GM12873 (cell line): ENCODE measurements around the gene PNPLA1.
A peak's percentile ranks its signal among the peaks of the same experiment; 100 is the strongest.

Experiments
- TF ChIP-seq, protein P1 (sequence below): IDR thresholded peaks from 2 replicates; pipeline ENCODE4 v1.5.1; 2012; ENCODE audit warnings: low read depth, mild to moderate bottlenecking, moderate library complexity, low read length, control low read depth; ENCODE audit not compliant: insufficient read depth; ENCODE audit errors: missing control alignments

Gene PNPLA1

DNA sequence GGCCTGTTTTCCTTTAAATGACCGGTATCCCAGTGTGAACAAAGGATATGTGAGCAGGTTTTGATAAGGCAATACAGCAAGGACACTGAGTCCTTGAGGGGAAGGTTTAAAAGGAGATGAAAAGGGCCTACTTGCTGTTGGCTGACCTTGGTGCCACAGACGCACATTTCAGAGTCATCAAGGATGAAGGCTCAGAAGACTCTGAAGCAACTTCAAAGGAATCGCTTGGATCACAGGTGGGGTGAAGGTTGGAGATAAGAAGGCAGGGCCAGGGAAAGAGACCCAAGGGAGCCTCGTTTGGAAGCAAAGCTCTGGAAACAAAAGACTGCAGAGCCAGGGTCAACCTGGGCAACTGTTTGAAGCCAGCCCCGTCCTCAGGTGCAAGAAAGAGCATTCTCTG, 30.1 kb upstream of the PNPLA1 start:
- TF ChIP-seq, protein P1, sequence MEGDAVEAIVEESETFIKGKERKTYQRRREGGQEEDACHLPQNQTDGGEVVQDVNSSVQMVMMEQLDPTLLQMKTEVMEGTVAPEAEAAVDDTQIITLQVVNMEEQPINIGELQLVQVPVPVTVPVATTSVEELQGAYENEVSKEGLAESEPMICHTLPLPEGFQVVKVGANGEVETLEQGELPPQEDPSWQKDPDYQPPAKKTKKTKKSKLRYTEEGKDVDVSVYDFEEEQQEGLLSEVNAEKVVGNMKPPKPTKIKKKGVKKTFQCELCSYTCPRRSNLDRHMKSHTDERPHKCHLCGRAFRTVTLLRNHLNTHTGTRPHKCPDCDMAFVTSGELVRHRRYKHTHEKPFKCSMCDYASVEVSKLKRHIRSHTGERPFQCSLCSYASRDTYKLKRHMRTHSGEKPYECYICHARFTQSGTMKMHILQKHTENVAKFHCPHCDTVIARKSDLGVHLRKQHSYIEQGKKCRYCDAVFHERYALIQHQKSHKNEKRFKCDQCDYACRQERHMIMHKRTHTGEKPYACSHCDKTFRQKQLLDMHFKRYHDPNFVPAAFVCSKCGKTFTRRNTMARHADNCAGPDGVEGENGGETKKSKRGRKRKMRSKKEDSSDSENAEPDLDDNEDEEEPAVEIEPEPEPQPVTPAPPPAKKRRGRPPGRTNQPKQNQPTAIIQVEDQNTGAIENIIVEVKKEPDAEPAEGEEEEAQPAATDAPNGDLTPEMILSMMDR: no peak

DNA sequence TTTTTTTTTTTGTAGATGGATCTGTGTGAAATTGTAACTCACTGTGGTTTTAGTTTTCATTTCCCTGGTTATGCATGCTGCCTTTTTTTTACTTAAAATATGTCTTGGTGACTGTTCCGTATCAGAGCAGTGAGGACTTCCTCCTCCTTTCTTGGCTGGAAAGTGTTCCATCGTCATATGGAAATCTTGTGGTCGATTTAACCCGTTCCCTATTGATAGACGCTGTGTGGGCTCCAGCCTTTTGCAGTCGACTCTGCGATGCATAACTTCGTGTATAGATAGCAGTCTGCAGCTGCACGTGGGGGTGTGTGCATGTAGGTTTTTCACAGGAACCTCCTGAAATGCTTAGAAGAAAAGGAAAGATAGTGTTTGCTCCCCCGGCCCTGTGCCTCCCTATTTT, 28.1 kb upstream of the PNPLA1 start:
- TF ChIP-seq, protein P1: no peak

GRCh38 chr6:36242161-36242560, 27.7 kb upstream of the PNPLA1 start:
- TF ChIP-seq, protein P1: no peak

DNA sequence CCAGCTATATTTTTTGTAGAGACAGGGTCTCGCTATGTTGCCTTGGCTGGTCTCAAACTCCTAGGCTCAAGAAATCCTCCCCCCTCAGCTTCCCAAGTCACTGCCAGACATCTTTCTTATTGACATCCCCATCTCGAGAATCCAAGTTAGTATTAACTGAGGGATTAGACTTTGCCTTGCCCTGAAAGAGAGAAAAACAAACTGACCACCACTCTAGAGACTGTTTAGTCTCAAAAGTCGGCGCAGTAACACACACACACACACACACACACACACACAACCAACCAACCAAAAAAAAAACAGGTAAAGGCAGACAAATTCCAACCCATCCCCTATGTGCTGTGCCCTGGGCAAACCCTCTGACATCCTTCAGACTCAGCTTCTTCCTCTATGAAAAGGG, 27.2 kb upstream of the PNPLA1 start:
- TF ChIP-seq, protein P1: no peak

DNA sequence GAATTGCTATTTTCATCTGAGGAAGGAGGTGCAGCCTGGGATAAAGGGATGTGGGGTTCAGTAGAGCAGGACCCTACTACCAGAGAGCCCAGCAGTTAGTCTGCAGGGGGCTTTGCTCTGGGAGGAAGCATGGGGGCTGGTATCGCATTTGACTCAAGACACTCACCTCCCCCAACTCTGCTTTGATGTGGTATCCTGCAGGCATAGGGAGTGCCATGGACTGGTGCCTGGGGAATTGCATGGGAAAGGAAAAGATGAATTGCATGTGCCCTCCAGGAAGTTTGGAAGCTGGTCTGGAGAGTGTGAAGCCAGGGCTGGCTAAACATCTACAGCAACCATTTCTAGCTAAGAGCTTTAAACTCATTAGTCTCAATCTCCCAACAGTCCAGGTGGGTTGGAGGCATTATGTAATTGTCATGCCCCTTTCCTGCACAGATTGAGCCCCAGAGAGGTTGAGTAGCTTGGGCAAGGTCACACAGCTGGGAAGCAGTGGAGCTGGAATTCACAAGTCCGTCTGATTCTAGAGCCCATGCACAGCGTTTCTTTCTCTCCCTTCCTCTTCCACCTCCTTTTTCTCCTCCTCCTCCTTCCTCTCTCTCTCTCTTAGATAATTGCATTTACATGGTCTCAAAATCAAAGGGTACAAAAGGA, 26.2 kb upstream of the PNPLA1 start:
- TF ChIP-seq, protein P1: no peak

DNA sequence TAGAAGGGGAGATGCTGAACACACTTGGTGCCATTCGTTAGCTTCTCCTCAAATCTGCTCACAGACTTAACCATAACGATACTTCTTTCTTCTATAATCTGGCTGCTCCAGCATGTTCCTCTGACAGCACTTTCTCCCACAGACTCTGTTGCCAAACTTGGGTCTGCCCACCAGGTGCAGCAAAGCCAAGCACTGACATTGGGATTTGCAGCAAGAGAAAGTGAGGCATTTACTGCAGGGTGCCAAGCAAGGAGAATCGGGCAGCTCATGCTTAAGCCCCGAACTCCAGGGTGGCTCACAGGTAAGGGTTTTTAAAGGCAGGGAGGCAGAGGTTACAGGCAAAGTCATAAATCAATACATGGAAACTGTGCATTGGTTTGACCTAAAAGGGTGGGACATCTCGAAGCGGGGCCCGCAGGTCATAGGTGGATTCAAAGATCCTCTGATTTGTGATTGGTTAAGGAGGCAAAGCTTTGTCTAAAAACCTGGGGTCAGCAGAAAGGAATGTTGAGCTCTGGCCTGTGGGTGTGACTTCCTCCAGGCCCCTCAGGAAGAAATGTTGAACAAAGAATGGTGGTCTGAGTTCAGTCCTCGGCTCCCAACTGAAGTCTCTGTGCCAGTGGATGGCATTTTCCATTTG, 25.1 kb upstream of the PNPLA1 start:
- TF ChIP-seq, protein P1: no peak

DNA sequence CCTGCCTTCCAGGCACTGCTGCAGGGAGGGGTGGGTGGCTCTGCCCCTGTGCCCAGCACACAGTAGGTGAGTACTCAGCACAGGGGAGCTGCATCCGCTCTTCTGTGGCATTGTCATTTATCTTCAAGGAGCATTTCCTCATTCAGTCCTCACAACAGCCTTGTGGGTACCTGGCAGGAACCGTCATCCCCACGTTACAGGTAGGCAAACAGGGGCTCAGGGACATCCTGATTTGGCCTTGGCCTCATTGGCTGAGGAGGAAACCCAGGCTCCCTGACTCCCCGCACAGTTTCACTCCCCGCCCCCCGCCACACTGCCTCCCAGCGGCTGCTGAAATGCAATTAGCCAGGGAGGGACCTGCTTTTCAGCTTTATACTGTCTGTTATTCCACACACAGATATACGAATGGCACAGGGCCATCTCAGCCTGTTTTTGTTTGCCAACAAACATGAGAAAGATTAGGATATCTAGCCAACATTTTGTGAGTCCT, 24.2 kb upstream of the PNPLA1 start:
- TF ChIP-seq, protein P1: peak; percentile 40
